Measurements from ENCODE around the gene EEF1AKMT2. TPM values are rescaled to one million over a fixed set of nuclear protein-coding genes. Genes with fewer than 3 reads are reported as not detected.
A peak's percentile ranks its signal among the peaks of the same experiment; 100 is the strongest.
"Not testable (repeated sequence)": the region's sequence is repeated elsewhere in the genome, so short reads cannot be mapped to it uniquely, and the experiment has no call there.

EEF1AKMT2 gene
- total and polyA plus RNA-seq, 10 donors: 15.3 to 27.1 (median 17.2) TPM

- no peak for TF ChIP-seq POLR2AphosphoS5 (IDR thresholded peaks at IDR 0.05)
- no peak for TF ChIP-seq POLR2A (IDR thresholded peaks at IDR 0.05)
- TF ChIP-seq, protein P1, sequence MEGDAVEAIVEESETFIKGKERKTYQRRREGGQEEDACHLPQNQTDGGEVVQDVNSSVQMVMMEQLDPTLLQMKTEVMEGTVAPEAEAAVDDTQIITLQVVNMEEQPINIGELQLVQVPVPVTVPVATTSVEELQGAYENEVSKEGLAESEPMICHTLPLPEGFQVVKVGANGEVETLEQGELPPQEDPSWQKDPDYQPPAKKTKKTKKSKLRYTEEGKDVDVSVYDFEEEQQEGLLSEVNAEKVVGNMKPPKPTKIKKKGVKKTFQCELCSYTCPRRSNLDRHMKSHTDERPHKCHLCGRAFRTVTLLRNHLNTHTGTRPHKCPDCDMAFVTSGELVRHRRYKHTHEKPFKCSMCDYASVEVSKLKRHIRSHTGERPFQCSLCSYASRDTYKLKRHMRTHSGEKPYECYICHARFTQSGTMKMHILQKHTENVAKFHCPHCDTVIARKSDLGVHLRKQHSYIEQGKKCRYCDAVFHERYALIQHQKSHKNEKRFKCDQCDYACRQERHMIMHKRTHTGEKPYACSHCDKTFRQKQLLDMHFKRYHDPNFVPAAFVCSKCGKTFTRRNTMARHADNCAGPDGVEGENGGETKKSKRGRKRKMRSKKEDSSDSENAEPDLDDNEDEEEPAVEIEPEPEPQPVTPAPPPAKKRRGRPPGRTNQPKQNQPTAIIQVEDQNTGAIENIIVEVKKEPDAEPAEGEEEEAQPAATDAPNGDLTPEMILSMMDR (IDR thresholded peaks at IDR 0.05 in 8 of 11, conservative IDR thresholded peaks at IDR 0.05 in 3 of 11): no peak
- H3K36me3 ChIP-seq: peaks cover 0 to 19% (median 1%) of the 10 kb centered on the region in 6 donors
- intact Hi-C loops (cut with DNase I; ENCODE audit: low total_unique reads): no loop called here
Observed at GRCh38 chr10:124792998-124793352, 1.3 kb upstream of the EEF1AKMT2 start.

GRCh38 chr10:124782900-124783299 lies 8.8 kb downstream of the EEF1AKMT2 start:
- WGBS, 5 donors: 91 to 100% (median 100%) methylated on average over 1 of the region's 1 CpG
- peaks cover 0 to 86% (median 25%) of the 10 kb centered on the region in 6 donors for H3K36me3 ChIP-seq
- not testable (repeated sequence) for DNase-seq

More at GRCh38 chr10:124792998-124793352, 1.3 kb upstream of the EEF1AKMT2 start:
- H3K4me3 ChIP-seq: peak overlapping the region in 5 of 8 donors; percentile 77 to 95 (median 78)
- H3K4me1 ChIP-seq: peaks cover 3 to 28% (median 15%) of the 10 kb centered on the region in 6 donors
- no peaks in the 10 kb centered on the region for H3K9me3 ChIP-seq
- 93 to 97% (median 94%) methylated on average over 11 of the region's 11 CpGs for WGBS, 5 donors
- H3K27ac ChIP-seq: peak overlapping the region in 3 of 8 donors; percentile 91 to 93 (median 92)
- DNase-seq: no peak
- no peaks in the 10 kb centered on the region for H3K27me3 ChIP-seq (replicated peaks in 1 of 7)

DNA sequence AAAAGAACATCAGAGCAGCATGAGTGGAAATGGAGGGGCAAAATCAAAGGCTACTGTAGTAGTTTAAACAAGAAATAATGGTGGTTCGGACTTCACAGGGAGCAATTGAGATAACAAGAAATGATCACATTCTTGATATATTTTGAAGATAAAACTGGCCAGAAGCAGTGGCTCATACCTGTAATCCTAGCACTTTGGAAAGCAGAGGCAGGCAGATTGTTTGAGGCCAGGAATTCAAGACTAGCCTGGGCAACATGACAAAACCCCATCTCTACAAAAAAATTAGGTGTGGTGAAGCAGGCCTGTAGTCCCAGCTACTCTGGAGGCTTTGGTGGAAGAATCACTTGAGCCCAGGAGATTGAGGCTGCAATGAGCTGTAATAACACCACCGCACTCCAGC lies 22.9 kb downstream of the EEF1AKMT2 start:
- H3K4me1 ChIP-seq: peaks cover 0 to 6% (median 0%) of the 10 kb centered on the region in 6 donors
- H3K4me3 ChIP-seq: no peak overlapping the region
- intact Hi-C loops (cut with DNase I; ENCODE audit: low total_unique reads): no loop called here
- TF ChIP-seq POLR2AphosphoS5 (IDR thresholded peaks at IDR 0.05) (no peak), POLR2A (IDR thresholded peaks at IDR 0.05) (no peak)
- TF ChIP-seq, protein P1 (IDR thresholded peaks at IDR 0.05 in 8 of 11, conservative IDR thresholded peaks at IDR 0.05 in 3 of 11): no peak
- H3K27ac ChIP-seq: no peak overlapping the region
- no peak for DNase-seq
- 92 to 100% (median 95%) methylated on average over 2 of the region's 2 CpGs for WGBS, 5 donors
- H3K36me3 ChIP-seq: peaks cover 0 to 95% (median 28%) of the 10 kb centered on the region in 6 donors
- no peaks in the 10 kb centered on the region for H3K27me3 ChIP-seq (replicated peaks in 1 of 7)
- no peaks in the 10 kb centered on the region for H3K9me3 ChIP-seq

More at GRCh38 chr10:124782900-124783299, 8.8 kb downstream of the EEF1AKMT2 start:
- H3K4me1 ChIP-seq; H3K27me3 ChIP-seq (replicated peaks in 1 of 7); intact Hi-C loops (cut with DNase I; ENCODE audit: low total_unique reads); H3K9me3 ChIP-seq; H3K27ac ChIP-seq; H3K4me3 ChIP-seq: not testable (repeated sequence)

DNA sequence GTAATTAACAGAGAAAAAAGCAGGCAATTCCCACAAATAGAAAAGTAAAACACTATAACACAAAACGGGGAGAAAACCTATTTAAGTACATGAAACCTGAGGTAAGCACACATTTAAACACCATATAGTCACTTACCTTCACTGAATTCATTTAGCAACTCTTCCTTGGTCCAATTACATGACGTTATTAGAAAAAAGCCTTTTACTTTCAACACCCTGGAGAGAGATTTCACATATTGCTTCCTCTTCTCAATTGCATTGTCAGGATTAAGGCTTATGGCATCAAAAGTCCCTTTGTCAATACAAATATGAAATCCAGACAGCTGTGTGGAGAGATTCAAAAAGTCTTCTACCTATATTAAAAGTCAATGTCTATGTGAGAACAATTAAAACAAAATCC lies 26.4 kb downstream of the EEF1AKMT2 start:
- Histone ChIP-seq H3K27me3 (replicated peaks in 1 of 7) (no peaks in the 10 kb centered on the region), H3K36me3 (peaks cover 0 to 85% (median 25%) of the 10 kb centered on the region in 6 donors), H3K27ac (no peak overlapping the region), H3K4me3 (no peak overlapping the region), H3K9me3 (no peaks in the 10 kb centered on the region), H3K4me1 (peaks cover 0 to 6% (median 0%) of the 10 kb centered on the region in 6 donors)
- TF ChIP-seq POLR2AphosphoS5 (IDR thresholded peaks at IDR 0.05) (no peak), POLR2A (IDR thresholded peaks at IDR 0.05) (no peak)
- TF ChIP-seq, protein P1 (IDR thresholded peaks at IDR 0.05 in 8 of 11, conservative IDR thresholded peaks at IDR 0.05 in 3 of 11): no peak
- WGBS, 5 donors: 65 to 76% (median 75%) methylated on average over 2 of the region's 2 CpGs
- intact Hi-C loops (cut with DNase I; ENCODE audit: low total_unique reads): no loop called here
- no peak for DNase-seq

- H3K36me3 ChIP-seq: peaks cover 0 to 90% (median 35%) of the 10 kb centered on the region in 6 donors
Observed at GRCh38 chr10:124763267-124763666, 28.4 kb downstream of the EEF1AKMT2 start.

More at GRCh38 chr10:124763267-124763666, 28.4 kb downstream of the EEF1AKMT2 start:
- WGBS, 5 donors: 94 to 98% (median 96%) methylated on average over 1 of the region's 1 CpG
- Histone ChIP-seq H3K4me1 (peaks cover 0 to 6% (median 0%) of the 10 kb centered on the region in 6 donors), H3K27me3 (replicated peaks in 1 of 7) (no peaks in the 10 kb centered on the region), H3K9me3 (no peaks in the 10 kb centered on the region), H3K4me3 (no peak overlapping the region), H3K27ac (no peak overlapping the region)
- DNase-seq: no peak
- intact Hi-C loops (cut with DNase I; ENCODE audit: low total_unique reads): no loop called here
- TF ChIP-seq, protein P1 (IDR thresholded peaks at IDR 0.05 in 8 of 11, conservative IDR thresholded peaks at IDR 0.05 in 3 of 11): no peak
- TF ChIP-seq POLR2AphosphoS5 (IDR thresholded peaks at IDR 0.05) (no peak), POLR2A (IDR thresholded peaks at IDR 0.05) (no peak)
